ENCODE data around the gene KIF9. TPM values are rescaled to one million over a fixed set of nuclear protein-coding genes. Genes with fewer than 3 reads are reported as not detected.

Gene KIF9
- 19.4 TPM for total RNA-seq

GRCh38 chr3:47282424-47283192, at the start of gene KIF9, which contains the start of gene KLHL18:
TSS of gene KIF9 (minus strand) at chr3:47282799. CDS start at chr3:47277374, 5,425 bp downstream.
TSS of gene KLHL18 (plus strand) at chr3:47282944. CDS start at chr3:47282966, 22 bp downstream.

Small RNA genes within 50 kb of the gene (small RNA-seq; reads per million reads assigned to genes)
- gene SNORD13P3 (ENCODE audit: low replicate concordance): 0.23 reads per million, percentile 9 among the genes with 10 or more reads in this experiment

Other genes starting within 250 kb of the KIF9 start
- gene SETD2, start 118.7 kb downstream of the KIF9 start, total RNA-seq: 66.4 TPM
- gene KLHL18, start 145 bp upstream of the KIF9 start, total RNA-seq: 14.6 TPM
- 25.9 TPM for gene PTPN23, start 98.2 kb upstream of the KIF9 start, total RNA-seq
- gene SCAP, start 193.1 kb upstream of the KIF9 start, total RNA-seq: 101 TPM
- 35.5 TPM for gene ELP6, start 230.9 kb upstream of the KIF9 start, total RNA-seq